Liver (tissue), 9 donors: ENCODE results near the gene BPI. TPM values are rescaled to one million over a fixed set of nuclear protein-coding genes. Genes with fewer than 3 reads are reported as not detected.

Experiments
- DNase-seq: peaks from one replicate; pipeline ENCODE4 v3.0.0-alpha.2; 2017; ENCODE audit warnings: low spot score
- H3K27ac ChIP-seq, 2 donors: one replicate each; pipeline ENCODE4 v1.7.0; 2013; ENCODE audit warnings: inconsistent platforms in 2 of 2, low read length in 2 of 2, control low read depth in 1 of 2, low read depth in 1 of 2, mild to moderate bottlenecking in 1 of 2
- H3K27me3 ChIP-seq, 4 donors: one replicate each; pipeline versions ENCODE4 v1.6.1 to v1.7.0; 2013; ENCODE audit warnings: low read length in 3 of 4, inconsistent platforms in 1 of 4, mild to moderate bottlenecking in 1 of 4, moderate library complexity in 1 of 4; ENCODE audit not compliant: control insufficient read depth in 4 of 4, insufficient read depth in 4 of 4
- H3K36me3 ChIP-seq, 4 donors: one replicate each; pipeline versions ENCODE4 v1.6.1 to v1.7.0; 2013; ENCODE audit warnings: low read length in 3 of 4, mild to moderate bottlenecking in 3 of 4, low read depth in 1 of 4, moderate library complexity in 1 of 4; ENCODE audit not compliant: control insufficient read depth in 4 of 4, insufficient read depth in 3 of 4
- H3K4me1 ChIP-seq, 4 donors: one replicate each; pipeline versions ENCODE4 v1.6.1 to v1.7.0; 2013; ENCODE audit warnings: low read length in 3 of 4, mild to moderate bottlenecking in 3 of 4, moderate library complexity in 1 of 4; ENCODE audit not compliant: control insufficient read depth in 4 of 4, insufficient read depth in 4 of 4
- H3K4me3 ChIP-seq, 3 donors: one replicate each; pipeline versions ENCODE4 v1.6.1 to v1.7.0; 2013; ENCODE audit warnings: low read length in 3 of 3, control low read depth in 1 of 3, low read depth in 1 of 3, mild to moderate bottlenecking in 1 of 3
- H3K9ac ChIP-seq, 2 donors: one replicate each; pipeline ENCODE4 v1.7.0; 2013; ENCODE audit warnings: low read length in 2 of 2, mild to moderate bottlenecking in 2 of 2, moderate library complexity in 2 of 2, control low read depth in 1 of 2, low read depth in 1 of 2
- H3K9me3 ChIP-seq, 4 donors: one replicate each; pipeline versions ENCODE4 v1.6.1 to v1.7.0; 2013; ENCODE audit warnings: low read length in 3 of 4; ENCODE audit not compliant: control insufficient read depth in 4 of 4
- EGR1 ChIP-seq, 2 donors: IDR thresholded peaks; 2 replicates each; pipeline ENCODE4 v1.6.1; 2016 to 2018; ENCODE audit warnings: antibody characterized with exemption in 2 of 2, low read depth in 2 of 2
- FOXA2 ChIP-seq: IDR thresholded peaks from 2 replicates; pipeline ENCODE4 v1.6.1; 2016; ENCODE audit warnings: antibody characterized with exemption
- GABPA ChIP-seq, 2 donors: IDR thresholded peaks in 1 of 2; conservative IDR thresholded peaks in 1 of 2; 2 replicates each; pipeline ENCODE4 v1.6.1; 2016; ENCODE audit warnings: antibody characterized with exemption in 2 of 2, mild to moderate bottlenecking in 1 of 2, moderate library complexity in 1 of 2
- HNF4A ChIP-seq, 2 donors: conservative IDR thresholded peaks; 2 replicates each; pipeline ENCODE4 v1.6.1; 2016; ENCODE audit warnings: antibody characterized with exemption in 2 of 2, mild to moderate bottlenecking in 2 of 2
- HNF4G ChIP-seq: IDR thresholded peaks from 2 replicates; pipeline ENCODE4 v1.6.1; 2016; ENCODE audit warnings: antibody characterized with exemption
- JUND ChIP-seq, 2 donors: IDR thresholded peaks; 2 replicates each; pipeline ENCODE4 v1.6.1; 2016; ENCODE audit warnings: antibody characterized with exemption in 2 of 2
- MAX ChIP-seq: IDR thresholded peaks from 2 replicates; pipeline ENCODE4 v1.6.1; 2016; ENCODE audit warnings: antibody characterized with exemption
- NR2F2 ChIP-seq: IDR thresholded peaks from 2 replicates; pipeline ENCODE4 v1.6.1; 2016; ENCODE audit warnings: antibody characterized with exemption
- RAD21 ChIP-seq, 2 donors: IDR thresholded peaks; 2 replicates each; pipeline ENCODE4 v1.6.1; 2016; ENCODE audit warnings: antibody characterized with exemption in 2 of 2, mild to moderate bottlenecking in 2 of 2
- REST ChIP-seq: IDR thresholded peaks from 2 replicates; pipeline ENCODE4 v1.6.1; 2016; ENCODE audit warnings: antibody characterized with exemption, mild to moderate bottlenecking
- RXRA ChIP-seq, 2 donors: IDR thresholded peaks; 2 replicates each; pipeline ENCODE4 v1.6.1; 2017 to 2018; ENCODE audit warnings: antibody characterized with exemption in 2 of 2, mild to moderate bottlenecking in 1 of 2
- SP1 ChIP-seq: IDR thresholded peaks from 2 replicates; pipeline ENCODE4 v1.6.1; 2018; ENCODE audit warnings: antibody characterized with exemption, mild to moderate bottlenecking
- TAF1 ChIP-seq: conservative IDR thresholded peaks from 2 replicates; pipeline ENCODE4 v1.6.1; 2016; ENCODE audit warnings: antibody characterized with exemption, mild to moderate bottlenecking
- YY1 ChIP-seq: IDR thresholded peaks from 2 replicates; pipeline ENCODE4 v1.6.1; 2016; ENCODE audit warnings: antibody characterized with exemption, mild to moderate bottlenecking
- ZBTB33 ChIP-seq: IDR thresholded peaks from 2 replicates; pipeline ENCODE4 v1.6.1; 2016; ENCODE audit warnings: antibody characterized with exemption
- WGBS: extraction: QIAGEN DNeasy Blood & Tissue Kit; methylation state at CpG from one replicate; pipeline ENCODE4 v1.1.7; 2013; 5-methylcytosine and 5-hydroxymethylcytosine counted together
- polyA plus RNA-seq, 2 donors: library from polyadenylated mRNA; stranded (reverse) in 1 of 2; unstranded in 1 of 2; fragments of 200-250 nt in 1 of 2; fragments of >200 nt in 1 of 2; fragmentation: Nextera tagmentation in 1 of 2; extraction: Ambion mirVana in 1 of 2; gene quantifications; one replicate each; pipeline versions ENCODE4 v1.2.1 to v1.2.3, GENCODE V29; 2013 to 2015
- total RNA-seq, 2 donors: library from RNA; depleted of rRNA; stranded (reverse); fragments of >200 nt; gene quantifications; one replicate each; pipeline ENCODE4 v1.2.3, GENCODE V29; 2014
- donor health status: healthy.
- donor health status: healthy.
- donor health status: healthy.
- donor health status: healthy.
- donor health status: healthy.

Gene BPI
- total and polyA plus RNA-seq, 4 donors, result 0.08 to 10.3 (median 0.37) TPM; not detected in 1

GRCh38 chr20:38383147-38383546 is 79.2 kb downstream of the BPI start:
- Histone ChIP-seq H3K36me3 (peaks cover 3 to 45% (median 19%) of the 10 kb centered on the region in 4 donors), H3K9me3 (no peaks in the 10 kb centered on the region), H3K27ac (no peak overlapping the region), H3K4me3 (no peak overlapping the region), H3K9ac (no peak overlapping the region), H3K27me3 (no peaks in the 10 kb centered on the region), H3K4me1 (no peaks in the 10 kb centered on the region)
- TF ChIP-seq ZBTB33, result no peak
- no peak for TF ChIP-seq JUND (IDR thresholded peaks at IDR 0.05)
- TF ChIP-seq SP1, result no peak
- no peak for TF ChIP-seq FOXA2
- no peak for TF ChIP-seq REST
- no peak for DNase-seq
- WGBS, result 87% methylated on average over 4 of the region's 4 CpGs

- H3K27ac ChIP-seq, result no peak overlapping the region
- no peaks in the 10 kb centered on the region for H3K27me3 ChIP-seq
- no peak for DNase-seq
- no peaks in the 10 kb centered on the region for H3K9me3 ChIP-seq
- 82% methylated on average over 8 of the region's 8 CpGs for WGBS
- peaks cover 0 to 38% (median 11%) of the 10 kb centered on the region in 4 donors for H3K36me3 ChIP-seq
- TF ChIP-seq RAD21 (IDR thresholded peaks at IDR 0.05) (no peak), HNF4G (no peak), JUND (IDR thresholded peaks at IDR 0.05) (no peak), FOXA2 (no peak), NR2F2 (no peak)
- no peak overlapping the region for H3K4me3 ChIP-seq
- no peak overlapping the region for H3K9ac ChIP-seq
- H3K4me1 ChIP-seq, result no peaks in the 10 kb centered on the region
Observed at GRCh38 chr20:38386004-38386403, 82.0 kb downstream of the BPI start.

GRCh38 chr20:38386851-38387250 is 82.9 kb downstream of the BPI start:
- WGBS, result 78% methylated on average over 2 of the region's 2 CpGs
- Histone ChIP-seq H3K4me1 (no peaks in the 10 kb centered on the region), H3K9ac (no peak overlapping the region), H3K4me3 (no peak overlapping the region), H3K9me3 (no peaks in the 10 kb centered on the region), H3K36me3 (peaks cover 0 to 33% (median 8%) of the 10 kb centered on the region in 4 donors), H3K27me3 (no peaks in the 10 kb centered on the region), H3K27ac (no peak overlapping the region)
- DNase-seq, result no peak
- TF ChIP-seq RXRA (IDR thresholded peaks at IDR 0.05), result no peak
- TF ChIP-seq GABPA (IDR thresholded peaks at IDR 0.05 in 1 of 2, conservative IDR thresholded peaks at IDR 0.05 in 1 of 2), result no peak
- TF ChIP-seq MAX, result no peak
- TF ChIP-seq REST, result no peak
- TF ChIP-seq HNF4A (conservative IDR thresholded peaks at IDR 0.05), result no peak
- no peak for TF ChIP-seq SP1
- TF ChIP-seq JUND (IDR thresholded peaks at IDR 0.05), result no peak
- TF ChIP-seq EGR1 (IDR thresholded peaks at IDR 0.05; ENCODE audit: low read depth in 2 of 2), result no peak
- no peak for TF ChIP-seq NR2F2
- TF ChIP-seq TAF1, result no peak
- TF ChIP-seq ZBTB33, result no peak
- TF ChIP-seq YY1, result no peak
